ENCODE results near the gene KHSRP.

KHSRP gene

DNA sequence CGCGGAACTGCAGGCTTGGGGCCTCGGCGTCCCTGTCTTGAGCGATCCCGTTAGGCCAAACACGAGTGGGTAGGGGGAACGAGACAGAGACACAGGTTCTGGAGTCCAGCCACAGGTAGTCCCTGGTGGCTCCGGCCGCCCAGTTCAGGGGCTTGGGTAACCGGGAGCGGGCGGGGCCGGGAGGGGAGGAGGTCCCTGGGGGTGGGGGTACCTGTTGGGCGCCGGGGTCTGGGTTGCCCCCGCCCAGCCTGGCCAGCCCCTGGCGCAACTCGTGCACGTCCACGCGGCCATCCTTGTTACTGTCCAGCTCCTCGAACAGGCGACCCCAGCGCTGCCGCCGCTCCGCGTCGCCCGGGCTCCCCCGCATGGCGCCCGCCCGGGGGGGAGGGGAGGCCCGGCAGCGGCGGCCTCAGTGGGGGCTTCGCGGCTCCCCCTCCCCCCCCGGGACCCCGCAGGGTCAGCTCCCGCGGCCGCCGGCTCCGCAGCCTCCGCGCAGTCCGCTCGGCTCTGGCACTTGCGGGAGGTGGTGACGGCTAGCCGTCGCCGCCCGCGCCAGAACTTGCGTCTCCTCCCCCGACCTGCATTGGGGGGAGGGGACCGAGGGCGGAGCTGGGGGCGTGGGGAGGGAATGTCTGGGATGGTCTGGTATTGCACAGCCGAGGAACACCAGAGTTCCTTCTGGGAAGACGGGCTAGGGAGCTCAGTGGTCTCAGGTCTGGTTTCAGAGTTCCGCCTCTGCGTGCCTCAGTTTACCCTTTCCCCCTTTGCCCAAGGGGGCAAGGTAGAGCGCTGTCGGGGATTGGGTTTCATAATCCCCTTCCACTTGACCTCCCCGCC, 34.9 kb upstream of the KHSRP start, which contains the start of gene SLC25A23:
Gene SLC25A23, minus strand, starts transcription at position 531 of the 837 bp plus-strand sequence. Its CDS starts 164 bp downstream, at position 367.
- H3K4me3 ChIP-seq (ENCODE audit: control insufficient read depth, low read depth, low read length), result peak within 1 kb of the TSS; percentile 70
- TF ChIP-seq CTCF (IDR thresholded peaks at IDR 0.05; ENCODE audit: control insufficient read depth, insufficient read depth, low read depth, low read length, missing control alignments), result no peak
- DNase-seq (ENCODE audit: low read depth), result peak; percentile 2

DNA sequence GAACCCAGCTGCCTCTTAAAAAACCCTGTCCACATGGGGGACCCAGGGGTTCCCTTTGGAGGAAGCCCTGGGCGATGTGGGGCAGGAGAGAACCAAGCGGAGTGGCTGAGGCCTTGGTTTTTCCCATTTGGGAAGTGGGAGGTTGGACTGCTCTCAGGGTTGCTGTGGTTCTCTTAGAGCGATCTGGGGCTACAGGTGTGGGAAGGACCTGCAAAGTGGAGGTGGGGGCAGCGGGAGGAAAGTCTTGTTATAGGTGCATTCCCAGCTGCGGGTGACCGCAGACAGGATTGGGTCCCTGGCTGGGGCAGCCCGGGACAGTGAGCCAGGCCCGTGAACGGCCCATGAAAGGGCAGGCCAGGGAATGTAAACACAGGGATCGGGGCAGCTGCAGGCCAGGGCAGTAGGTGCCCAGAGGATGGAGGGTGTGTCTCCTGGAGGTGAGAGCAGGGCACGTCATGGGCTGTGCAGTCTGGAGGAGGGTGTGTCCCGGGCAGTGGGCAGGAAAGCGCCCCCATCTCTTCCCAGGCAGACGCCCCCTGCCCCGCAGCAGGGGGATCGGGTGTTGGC, 34.2 kb upstream of the KHSRP start:
- no peak for TF ChIP-seq CTCF (IDR thresholded peaks at IDR 0.05; ENCODE audit: control insufficient read depth, insufficient read depth, low read depth, low read length, missing control alignments)
- peak overlapping the region; percentile 70 for H3K4me3 ChIP-seq (ENCODE audit: control insufficient read depth, low read depth, low read length)
- no peak for DNase-seq (ENCODE audit: low read depth)

DNA sequence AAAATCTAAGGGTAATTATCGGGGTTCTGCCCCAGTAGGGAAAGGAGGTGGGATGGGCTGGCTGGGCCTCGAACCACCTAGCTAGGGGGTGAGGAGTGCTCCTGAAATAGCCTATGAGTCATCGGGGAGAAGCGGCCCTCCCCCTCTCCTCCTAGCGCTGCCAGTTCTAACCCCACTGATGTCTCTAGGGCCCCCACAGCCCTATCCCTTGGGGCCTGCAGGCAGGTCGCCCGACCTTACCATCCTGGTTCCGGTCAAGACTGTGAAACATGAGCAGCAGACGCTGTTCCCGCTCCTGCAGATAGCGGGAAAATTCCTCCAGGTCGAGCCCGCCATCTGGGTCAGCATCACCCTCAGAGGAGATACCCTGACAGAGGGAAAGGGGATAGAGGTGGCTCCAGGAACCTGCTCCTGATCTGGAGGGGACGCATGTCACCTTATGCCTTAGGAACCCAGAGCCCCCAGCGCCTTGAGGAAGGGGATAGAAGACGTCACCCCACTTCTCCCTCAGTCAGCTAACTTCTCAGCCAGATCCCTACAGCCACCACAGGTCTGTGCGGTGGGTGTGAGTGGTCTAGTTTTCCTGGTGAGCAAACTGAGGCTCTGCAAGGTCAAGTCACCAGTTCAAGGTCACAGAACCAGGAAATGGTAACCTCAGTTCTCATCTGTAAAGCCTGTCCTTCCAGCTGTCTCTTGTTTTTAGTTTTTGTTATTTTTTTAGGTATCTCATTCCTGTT, 33.5 kb upstream of the KHSRP start:
- no peak overlapping the region for H3K4me3 ChIP-seq (ENCODE audit: control insufficient read depth, low read depth, low read length)

GRCh38 chr19:6455924-6456323, 31.3 kb upstream of the KHSRP start:
- no peak for DNase-seq (ENCODE audit: low read depth)
- no peak overlapping the region for H3K4me3 ChIP-seq (ENCODE audit: control insufficient read depth, low read depth, low read length)
- no peak for TF ChIP-seq CTCF (IDR thresholded peaks at IDR 0.05; ENCODE audit: control insufficient read depth, insufficient read depth, low read depth, low read length, missing control alignments)

More for the DNA sequence above, 33.5 kb upstream of the KHSRP start:
- no peak for DNase-seq (ENCODE audit: low read depth)
- no peak for TF ChIP-seq CTCF (IDR thresholded peaks at IDR 0.05; ENCODE audit: control insufficient read depth, insufficient read depth, low read depth, low read length, missing control alignments)

DNA sequence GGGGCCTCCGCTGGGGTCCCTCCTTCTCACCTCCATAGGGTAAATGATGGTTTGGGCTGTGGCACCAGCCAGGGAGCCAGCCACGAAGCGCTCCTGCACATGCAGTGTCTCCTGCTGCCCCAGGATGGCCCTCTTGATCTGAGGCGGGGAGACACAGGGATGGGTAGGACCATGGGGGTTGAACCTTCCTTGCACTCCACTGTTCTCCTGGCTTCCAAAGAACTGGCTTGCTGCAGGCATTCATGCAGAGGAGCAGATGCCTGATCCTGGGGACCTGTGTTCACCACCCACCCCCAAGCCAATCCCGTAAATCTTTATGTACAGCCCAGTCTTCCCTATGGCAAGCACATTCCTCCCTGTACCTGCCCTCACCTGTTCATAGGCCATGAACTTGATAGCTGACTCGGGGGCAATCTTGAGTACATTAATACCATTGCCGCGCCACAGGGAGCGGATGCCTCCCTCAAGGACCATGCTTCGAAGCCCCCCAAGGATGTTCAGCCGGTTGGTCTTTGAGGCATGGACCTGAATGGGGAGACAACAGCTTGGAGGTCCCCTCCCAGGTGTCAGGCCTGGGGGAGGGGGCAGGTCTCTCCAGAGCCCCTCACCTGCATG, 29.4 kb upstream of the KHSRP start:
- DNase-seq (ENCODE audit: low read depth), result no peak
- no peak for TF ChIP-seq CTCF (IDR thresholded peaks at IDR 0.05; ENCODE audit: control insufficient read depth, insufficient read depth, low read depth, low read length, missing control alignments)
- H3K4me3 ChIP-seq (ENCODE audit: control insufficient read depth, low read depth, low read length), result no peak overlapping the region

DNA sequence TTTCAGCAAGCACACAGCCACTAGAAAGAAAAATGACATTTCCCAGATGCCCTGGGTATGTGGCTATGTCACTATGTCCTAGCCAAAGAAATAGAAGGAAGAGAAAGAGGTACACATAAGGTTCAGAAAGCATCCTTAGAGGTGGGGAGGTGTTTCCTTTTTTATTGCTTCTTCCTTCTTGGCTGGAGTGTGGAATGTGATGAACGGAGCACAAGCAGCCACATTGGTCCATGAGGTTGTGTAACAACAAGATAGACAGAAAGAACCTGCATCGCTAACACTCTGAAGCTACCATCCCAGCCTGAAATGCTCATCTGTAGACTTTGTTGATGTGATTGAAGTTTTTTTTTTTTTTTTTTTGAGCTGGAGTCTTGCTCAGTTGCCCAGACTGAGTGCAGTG, 28.3 kb upstream of the KHSRP start:
- no peak for DNase-seq (ENCODE audit: low read depth)
- TF ChIP-seq CTCF (IDR thresholded peaks at IDR 0.05; ENCODE audit: control insufficient read depth, insufficient read depth, low read depth, low read length, missing control alignments), result no peak
- no peak overlapping the region for H3K4me3 ChIP-seq (ENCODE audit: control insufficient read depth, low read depth, low read length)

Data from AG09309 (cell line).